Left ventricle myocardium inferior (tissue), 1 donor: ENCODE results near the gene PCDHB15. TPM values are rescaled to one million over a fixed set of nuclear protein-coding genes. Genes with fewer than 3 reads are reported as not detected.

ENCODE experiments used
- DNase-seq: peaks from one replicate; pipeline ENCODE4 v3.0.0-alpha.2; 2020
- H3K27ac ChIP-seq: fragments of 200-600 bp; replicated peaks from 2 replicates; pipeline ENCODE4 v1.8.0; 2021
- H3K27me3 ChIP-seq: fragments of 200-600 bp; 2 replicates; pipeline ENCODE4 v1.8.0; 2021; ENCODE audit warnings: low read depth
- H3K36me3 ChIP-seq: fragments of 200-600 bp; 2 replicates; pipeline ENCODE4 v1.8.0; 2021
- H3K4me1 ChIP-seq: fragments of 200-600 bp; 2 replicates; pipeline ENCODE4 v1.8.0; 2021
- H3K4me3 ChIP-seq: fragments of 200-600 bp; 2 replicates; pipeline ENCODE4 v1.8.0; 2021; ENCODE audit warnings: mild to moderate bottlenecking, moderate library complexity
- H3K9me3 ChIP-seq: fragments of 200-600 bp; replicated peaks from 2 replicates; pipeline ENCODE4 v1.8.0; 2021
- CTCF ChIP-seq: fragments of 200-600 bp; IDR thresholded peaks from 2 replicates; pipeline ENCODE4 v1.8.0; 2021; ENCODE audit warnings: antibody characterized with exemption, mild to moderate bottlenecking, borderline replicate concordance
- intact Hi-C: fragments of 100-400 bp; cut with micrococcal nuclease; formaldehyde crosslinking; loops from one replicate; pipeline ENCODE4 v1.11.0; 2022
- total RNA-seq: library from RNA; stranded (reverse); fragmentation: NEBNext Ultra II Directional; extraction: Animal tissue kit (Norgen Biotek cat#: 25700); gene quantifications from one replicate; pipeline ENCODE4 v1.2.1, GENCODE V29; 2021
- donor health status: DM: no; HTN: yes; CAD: no; lungs with severe emphysema.

Gene PCDHB15
- total RNA-seq, 1 donor from 2014 or later = 2.8 TPM

GRCh38 chr5:141258948-141259347 is 13.8 kb downstream of the PCDHB15 start:
- no peak overlapping the region for H3K4me3 ChIP-seq
- no peaks in the 10 kb centered on the region for H3K27me3 ChIP-seq
- peaks cover 75% of the 10 kb centered on the region for H3K36me3 ChIP-seq
- H3K4me1 ChIP-seq = no peaks in the 10 kb centered on the region
- peaks cover 100% of the 10 kb centered on the region for H3K9me3 ChIP-seq
- H3K27ac ChIP-seq = no peak overlapping the region
- intact Hi-C loops = no loop called here
- DNase-seq = no peak
- no peak for TF ChIP-seq CTCF

GRCh38 chr5:141260458-141261237 is 15.5 kb downstream of the PCDHB15 start:
- H3K9me3 ChIP-seq = peaks cover 100% of the 10 kb centered on the region
- H3K36me3 ChIP-seq = peaks cover 75% of the 10 kb centered on the region
- H3K4me1 ChIP-seq = no peaks in the 10 kb centered on the region
- DNase-seq = no peak
- no peaks in the 10 kb centered on the region for H3K27me3 ChIP-seq
- H3K4me3 ChIP-seq = no peak overlapping the region
- TF ChIP-seq CTCF = no peak
- intact Hi-C loops = no loop called here
- no peak overlapping the region for H3K27ac ChIP-seq

GRCh38 chr5:141261238-141261546 is 16.0 kb downstream of the PCDHB15 start:
- H3K27ac ChIP-seq = no peak overlapping the region
- no peak for TF ChIP-seq CTCF
- H3K36me3 ChIP-seq = peaks cover 77% of the 10 kb centered on the region
- H3K9me3 ChIP-seq = peaks cover 100% of the 10 kb centered on the region
- intact Hi-C loops = no loop called here
- no peak overlapping the region for H3K4me3 ChIP-seq
- no peaks in the 10 kb centered on the region for H3K27me3 ChIP-seq
- no peak for DNase-seq
- H3K4me1 ChIP-seq = no peaks in the 10 kb centered on the region

GRCh38 chr5:141269195-141269594 is 24.0 kb downstream of the PCDHB15 start:
- H3K27me3 ChIP-seq = no peaks in the 10 kb centered on the region
- no peak overlapping the region for H3K27ac ChIP-seq
- peaks cover 100% of the 10 kb centered on the region for H3K9me3 ChIP-seq
- DNase-seq = no peak
- intact Hi-C loops = no loop called here
- no peak overlapping the region for H3K4me3 ChIP-seq
- no peaks in the 10 kb centered on the region for H3K4me1 ChIP-seq
- peaks cover 38% of the 10 kb centered on the region for H3K36me3 ChIP-seq
- no peak for TF ChIP-seq CTCF

GRCh38 chr5:141272906-141273305 is 27.7 kb downstream of the PCDHB15 start:
- no peak overlapping the region for H3K27ac ChIP-seq
- no peak for TF ChIP-seq CTCF
- H3K36me3 ChIP-seq = peaks cover 21% of the 10 kb centered on the region
- H3K9me3 ChIP-seq = peaks cover 100% of the 10 kb centered on the region
- no peaks in the 10 kb centered on the region for H3K4me1 ChIP-seq
- DNase-seq = no peak
- H3K4me3 ChIP-seq = no peak overlapping the region
- intact Hi-C loops = no loop called here
- H3K27me3 ChIP-seq = no peaks in the 10 kb centered on the region
